Stomach (tissue), 4 donors: Measurements from ENCODE around the gene OFD1.

Source experiments
- POLR2AphosphoS5 ChIP-seq, 3 donors: sonication (generic); formaldehyde crosslinking; IDR thresholded peaks; one replicate each; pipeline ENCODE4 v1.6.1; 2016; ENCODE audit warnings: antibody characterized with exemption in 3 of 3
- TF ChIP-seq, protein P1 (sequence below), 7 experiments: fragments of 450-650 bp in 4 of 7; fragments of 200-600 bp in 3 of 7; sonication (generic) in 3 of 7; IDR thresholded peaks; one replicate each; pipeline ENCODE4 v1.5.1; 2016 to 2019; ENCODE audit warnings: antibody characterized with exemption in 7 of 7, control low read depth in 2 of 7, mild to moderate bottlenecking in 1 of 7

GRCh38 chrX:13791559-13791958 is 57.0 kb downstream of the OFD1 start:
- TF ChIP-seq, protein P1, sequence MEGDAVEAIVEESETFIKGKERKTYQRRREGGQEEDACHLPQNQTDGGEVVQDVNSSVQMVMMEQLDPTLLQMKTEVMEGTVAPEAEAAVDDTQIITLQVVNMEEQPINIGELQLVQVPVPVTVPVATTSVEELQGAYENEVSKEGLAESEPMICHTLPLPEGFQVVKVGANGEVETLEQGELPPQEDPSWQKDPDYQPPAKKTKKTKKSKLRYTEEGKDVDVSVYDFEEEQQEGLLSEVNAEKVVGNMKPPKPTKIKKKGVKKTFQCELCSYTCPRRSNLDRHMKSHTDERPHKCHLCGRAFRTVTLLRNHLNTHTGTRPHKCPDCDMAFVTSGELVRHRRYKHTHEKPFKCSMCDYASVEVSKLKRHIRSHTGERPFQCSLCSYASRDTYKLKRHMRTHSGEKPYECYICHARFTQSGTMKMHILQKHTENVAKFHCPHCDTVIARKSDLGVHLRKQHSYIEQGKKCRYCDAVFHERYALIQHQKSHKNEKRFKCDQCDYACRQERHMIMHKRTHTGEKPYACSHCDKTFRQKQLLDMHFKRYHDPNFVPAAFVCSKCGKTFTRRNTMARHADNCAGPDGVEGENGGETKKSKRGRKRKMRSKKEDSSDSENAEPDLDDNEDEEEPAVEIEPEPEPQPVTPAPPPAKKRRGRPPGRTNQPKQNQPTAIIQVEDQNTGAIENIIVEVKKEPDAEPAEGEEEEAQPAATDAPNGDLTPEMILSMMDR (IDR thresholded peaks at IDR 0.05), result no peak
- no peak for TF ChIP-seq POLR2AphosphoS5 (IDR thresholded peaks at IDR 0.05)
